Kidney epithelial cell (primary cell): Measurements from ENCODE around the gene ITSN2. TPM values are rescaled to one million over a fixed set of nuclear protein-coding genes. Genes with fewer than 3 reads are reported as not detected.
A peak's percentile ranks its signal among the peaks of the same experiment; 100 is the strongest.
"Not testable (repeated sequence)": the region's sequence is repeated elsewhere in the genome, so short reads cannot be mapped to it uniquely, and the experiment has no call there.

Experiments used
- DNase-seq: peaks from one replicate; pipeline ENCODE4 v3.0.0-alpha.2; 2010; ENCODE audit warnings: low read depth
- H3K27me3 ChIP-seq: 2 replicates; pipeline ENCODE4 v1.6.0; 2011; ENCODE audit warnings: low read length; ENCODE audit not compliant: control insufficient read depth, insufficient read depth
- H3K36me3 ChIP-seq: 2 replicates; pipeline ENCODE4 v1.5.1; 2011; ENCODE audit warnings: low read length; ENCODE audit not compliant: control insufficient read depth, insufficient read depth
- H3K4me3 ChIP-seq: 2 replicates; pipeline ENCODE4 v1.5.1; 2011; ENCODE audit warnings: low read depth, mild to moderate bottlenecking, control low read depth, low read length
- total RNA-seq: library from RNA; depleted of rRNA; stranded (reverse); fragments of >200 nt; gene quantifications from 2 replicates; pipeline ENCODE4 v1.2.3, GENCODE V29; 2015
- TF ChIP-seq, protein P1 (sequence below): IDR thresholded peaks from 2 replicates; pipeline ENCODE4 v1.5.1; 2011; ENCODE audit warnings: mild to moderate bottlenecking, moderate library complexity, low read length, control low read depth, inconsistent platforms; ENCODE audit not compliant: insufficient read depth, poor library complexity, severe bottlenecking

Gene ITSN2
- total RNA-seq, 1 donor from 2014 or later, result 23.0 TPM

- Histone ChIP-seq H3K36me3 (no peaks in the 10 kb centered on the region), H3K4me3 (peak overlapping the region; percentile 60), H3K27me3 (no peaks in the 10 kb centered on the region)
- DNase-seq, result no peak
- TF ChIP-seq, protein P1, sequence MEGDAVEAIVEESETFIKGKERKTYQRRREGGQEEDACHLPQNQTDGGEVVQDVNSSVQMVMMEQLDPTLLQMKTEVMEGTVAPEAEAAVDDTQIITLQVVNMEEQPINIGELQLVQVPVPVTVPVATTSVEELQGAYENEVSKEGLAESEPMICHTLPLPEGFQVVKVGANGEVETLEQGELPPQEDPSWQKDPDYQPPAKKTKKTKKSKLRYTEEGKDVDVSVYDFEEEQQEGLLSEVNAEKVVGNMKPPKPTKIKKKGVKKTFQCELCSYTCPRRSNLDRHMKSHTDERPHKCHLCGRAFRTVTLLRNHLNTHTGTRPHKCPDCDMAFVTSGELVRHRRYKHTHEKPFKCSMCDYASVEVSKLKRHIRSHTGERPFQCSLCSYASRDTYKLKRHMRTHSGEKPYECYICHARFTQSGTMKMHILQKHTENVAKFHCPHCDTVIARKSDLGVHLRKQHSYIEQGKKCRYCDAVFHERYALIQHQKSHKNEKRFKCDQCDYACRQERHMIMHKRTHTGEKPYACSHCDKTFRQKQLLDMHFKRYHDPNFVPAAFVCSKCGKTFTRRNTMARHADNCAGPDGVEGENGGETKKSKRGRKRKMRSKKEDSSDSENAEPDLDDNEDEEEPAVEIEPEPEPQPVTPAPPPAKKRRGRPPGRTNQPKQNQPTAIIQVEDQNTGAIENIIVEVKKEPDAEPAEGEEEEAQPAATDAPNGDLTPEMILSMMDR, result no peak
Measured at GRCh38 chr2:24359129-24360049, 947 bp downstream of the ITSN2 start.

DNA sequence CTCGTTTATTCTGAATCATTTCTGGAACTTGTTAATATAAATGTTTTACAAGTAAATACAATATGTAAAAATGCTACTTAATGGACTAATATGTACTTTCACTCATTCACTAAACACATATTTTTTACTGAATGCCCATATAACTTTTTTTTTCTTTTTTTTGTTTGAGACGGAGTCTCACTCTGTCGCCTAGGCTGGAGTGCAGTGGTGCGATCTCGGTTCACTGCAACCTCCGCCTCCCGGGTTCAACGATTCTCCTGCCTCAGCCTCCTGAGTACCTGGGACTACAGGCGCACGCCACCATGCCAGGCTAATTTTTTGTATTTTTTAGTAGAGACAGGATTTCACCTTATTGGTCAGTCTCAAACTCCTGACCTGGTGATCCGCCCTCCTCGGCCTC, 2.6 kb downstream of the ITSN2 start:
- not testable (repeated sequence) for H3K4me3 ChIP-seq, H3K27me3 ChIP-seq, H3K36me3 ChIP-seq, DNase-seq

- H3K36me3 ChIP-seq, DNase-seq, H3K4me3 ChIP-seq: not testable (repeated sequence)
Measured at GRCh38 chr2:24357115-24357514, 3.2 kb downstream of the ITSN2 start.

GRCh38 chr2:24354957-24355356, 5.4 kb downstream of the ITSN2 start:
- H3K4me3 ChIP-seq, result no peak overlapping the region
- no peak for DNase-seq
- TF ChIP-seq, protein P1, result no peak
- H3K36me3 ChIP-seq, result no peaks in the 10 kb centered on the region
- no peaks in the 10 kb centered on the region for H3K27me3 ChIP-seq

More at GRCh38 chr2:24357115-24357514, 3.2 kb downstream of the ITSN2 start:
- not testable (repeated sequence) for H3K27me3 ChIP-seq

DNA sequence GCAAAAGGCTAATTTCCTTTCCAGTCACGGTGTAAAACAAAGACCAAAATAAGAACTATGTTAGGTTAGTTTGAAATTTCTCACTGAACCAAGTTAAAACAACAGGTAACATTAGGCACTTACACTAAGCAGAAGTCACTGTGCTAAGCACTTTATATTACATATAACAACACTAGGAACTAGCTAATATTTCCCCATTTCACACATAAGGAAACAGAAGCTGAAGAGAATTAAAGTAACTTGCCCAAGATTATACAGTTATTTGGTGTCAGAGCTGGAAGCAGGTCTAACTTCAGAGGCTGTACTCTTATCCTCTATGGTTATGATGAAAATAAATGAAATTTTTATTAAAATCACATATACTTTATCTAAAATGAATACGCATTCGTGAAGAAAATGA, 5.9 kb downstream of the ITSN2 start:
- Histone ChIP-seq H3K36me3 (no peaks in the 10 kb centered on the region), H3K27me3 (no peaks in the 10 kb centered on the region), H3K4me3 (no peak overlapping the region)
- TF ChIP-seq, protein P1, result no peak
- no peak for DNase-seq

DNA sequence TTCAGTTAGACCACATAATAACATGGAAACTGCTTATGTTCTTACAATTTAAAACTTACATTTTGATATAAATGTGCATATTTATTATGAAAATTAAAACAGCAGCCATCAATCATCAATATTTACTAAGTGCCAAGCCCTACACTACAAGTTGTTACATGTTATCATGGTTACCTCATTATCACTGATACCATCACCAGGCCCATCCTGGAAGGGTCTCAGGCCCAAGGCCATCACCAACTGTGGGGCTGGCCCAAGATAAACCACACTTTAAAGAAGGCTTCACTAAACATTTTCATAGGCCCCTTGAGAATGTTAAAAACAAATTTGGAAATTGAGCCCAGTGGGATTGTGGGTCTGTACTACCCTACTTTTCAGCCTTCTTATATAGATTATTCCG, 6.4 kb downstream of the ITSN2 start:
- Histone ChIP-seq H3K36me3 (no peaks in the 10 kb centered on the region), H3K4me3 (no peak overlapping the region), H3K27me3 (no peaks in the 10 kb centered on the region)
- DNase-seq, result no peak
- TF ChIP-seq, protein P1, result no peak

GRCh38 chr2:24353364-24353763, 7.0 kb downstream of the ITSN2 start:
- H3K36me3 ChIP-seq, result no peaks in the 10 kb centered on the region
- no peak for DNase-seq
- TF ChIP-seq, protein P1, result no peak
- H3K27me3 ChIP-seq, result no peaks in the 10 kb centered on the region
- H3K4me3 ChIP-seq, result no peak overlapping the region
